Testis (tissue), 2 donors: Measurements from ENCODE around the gene SANBR.

Source experiments
- CTCF ChIP-seq, 3 experiments: fragments of 450-650 bp in 2 of 3; fragments of 200-600 bp in 1 of 3; sonication (generic) in 1 of 3; IDR thresholded peaks; one replicate each; pipeline ENCODE4 v1.5.1; 2016 to 2019; ENCODE audit warnings: antibody characterized with exemption in 3 of 3, mild to moderate bottlenecking in 2 of 3, moderate library complexity in 1 of 3
- POLR2A ChIP-seq: fragments of 450-650 bp; IDR thresholded peaks from one replicate; pipeline ENCODE4 v1.6.1; 2017; ENCODE audit warnings: antibody characterized with exemption, mild to moderate bottlenecking, moderate library complexity

DNA sequence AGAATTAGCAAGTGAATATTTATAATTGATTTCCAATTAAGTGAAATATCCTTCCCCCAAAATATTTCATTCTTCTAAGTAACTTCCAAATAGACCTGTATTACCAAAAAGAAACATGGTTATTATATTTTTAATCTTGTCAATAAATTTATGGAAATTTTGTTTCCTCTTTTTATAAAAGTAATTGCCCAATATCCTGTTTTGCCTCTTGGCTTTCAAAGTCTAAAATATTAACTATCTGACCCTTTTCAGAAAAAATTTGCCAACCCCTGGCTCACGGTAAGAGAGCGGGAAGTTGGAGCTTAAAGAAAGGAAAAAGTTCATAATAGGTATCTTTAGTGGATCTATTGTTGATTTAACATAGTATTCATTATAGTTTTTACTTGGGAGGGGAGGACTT is 20.4 kb upstream of the SANBR start:
- TF ChIP-seq CTCF (IDR thresholded peaks at IDR 0.05) (no peak), POLR2A (no peak)
